GM21576 (cell line): ENCODE results near the gene NUP153.
A peak's percentile ranks its signal among the peaks of the same experiment; 100 is the strongest.

Source experiments
- ATAC-seq: cut with Tn5 transposase; IDR thresholded peaks from one replicate; pipeline ENCODE4 v1.9.1; 2021; ENCODE audit warnings: mild to moderate bottlenecking, moderate library complexity; ENCODE audit not compliant: unreplicated experiment

Gene NUP153

DNA sequence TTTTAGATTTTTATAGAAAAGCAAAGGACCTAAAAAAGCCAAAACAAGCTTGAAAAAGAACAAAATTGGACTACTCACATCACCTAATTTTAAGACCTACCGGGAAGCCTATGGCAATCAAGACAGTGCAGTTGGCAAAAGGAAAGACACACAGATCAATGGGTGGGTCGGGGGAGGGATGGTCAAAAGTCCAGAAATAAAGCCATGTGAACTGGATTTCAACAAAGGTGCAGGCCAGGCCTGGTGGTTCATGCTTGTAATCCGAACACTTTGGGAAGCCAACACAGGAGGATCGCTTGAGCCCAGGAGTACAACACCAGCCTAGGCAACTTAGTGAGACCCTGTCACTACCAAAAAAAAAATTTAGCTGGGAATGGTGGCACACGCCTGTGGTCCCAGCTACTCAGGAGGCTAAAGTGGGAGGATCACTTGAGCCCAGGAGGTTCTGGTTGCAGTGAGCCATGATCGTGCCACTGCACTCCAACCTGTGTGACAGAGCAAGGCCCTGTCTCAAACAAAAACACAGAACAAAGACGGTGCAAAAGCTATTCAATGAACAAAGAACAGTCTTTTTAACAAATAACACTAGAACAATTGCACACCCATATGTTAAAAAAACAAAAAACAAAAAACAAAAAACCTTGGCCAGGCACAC is 34.5 kb downstream of the NUP153 start:
- ATAC-seq, result no peak

DNA sequence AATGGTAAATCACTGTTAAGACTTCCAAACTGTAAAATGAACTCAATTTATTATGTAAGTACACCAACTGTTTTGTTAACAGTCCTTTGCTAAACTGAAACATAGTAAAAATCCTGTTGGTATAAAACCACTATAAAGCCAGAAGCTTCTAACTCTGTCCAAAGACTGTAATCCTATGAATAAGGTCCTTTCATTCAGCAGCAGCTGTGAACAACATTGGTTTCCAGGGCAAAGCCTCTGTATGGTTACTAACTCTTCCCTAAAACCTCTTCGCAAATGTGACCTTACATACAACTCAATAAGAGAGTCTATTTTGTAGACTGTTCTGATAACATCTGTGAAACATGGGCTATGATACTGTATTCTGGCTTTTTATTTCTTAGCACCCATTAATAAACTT is 40.1 kb downstream of the NUP153 start:
- no peak for ATAC-seq

- ATAC-seq, result no peak
Measured at GRCh38 chr6:17665132-17665531, 41.6 kb downstream of the NUP153 start.

DNA sequence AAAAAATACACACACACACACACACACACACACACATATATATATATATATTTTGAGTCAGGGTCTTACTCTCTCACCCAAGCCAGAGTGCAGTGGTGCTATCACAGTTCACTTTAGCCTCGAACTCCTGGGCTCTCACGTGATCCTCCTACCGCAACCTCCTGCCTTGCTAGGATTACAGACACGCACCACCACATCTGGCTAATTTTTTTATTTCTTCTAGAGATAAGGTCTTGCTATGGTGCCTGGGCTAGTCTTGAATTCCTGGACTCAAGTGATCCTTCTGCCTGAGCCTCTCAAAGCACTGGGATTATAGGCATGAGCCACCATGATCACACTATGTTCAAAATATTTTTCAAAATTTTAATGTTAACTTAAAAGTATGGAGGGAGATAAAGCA is 43.5 kb downstream of the NUP153 start:
- ATAC-seq, result no peak

GRCh38 chr6:17662585-17662984 is 44.1 kb downstream of the NUP153 start:
- ATAC-seq, result no peak

- ATAC-seq, result no peak
Measured at GRCh38 chr6:17656644-17657043, 50.1 kb downstream of the NUP153 start.

DNA sequence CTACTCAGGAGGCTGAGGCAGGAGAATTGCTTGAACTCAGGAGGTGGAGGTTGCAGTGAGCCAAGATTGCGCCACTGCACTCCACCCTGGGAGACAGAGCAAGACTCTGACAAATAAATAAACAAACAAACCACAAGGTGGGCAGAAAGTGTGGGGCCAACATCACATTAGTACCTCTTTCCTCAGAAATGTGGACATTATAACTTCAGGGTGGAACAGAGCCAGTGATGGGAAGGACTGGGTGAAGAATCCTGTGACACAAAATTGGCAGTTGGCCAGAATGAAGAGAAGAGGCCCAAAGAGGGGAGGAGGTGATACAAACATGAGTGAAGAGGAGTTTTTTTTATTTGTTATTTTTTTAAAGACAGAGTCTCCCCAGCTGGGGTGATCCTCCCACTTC is 50.6 kb downstream of the NUP153 start:
- no peak for ATAC-seq

GRCh38 chr6:17653198-17653882 is 53.4 kb downstream of the NUP153 start:
- ATAC-seq, result no peak

DNA sequence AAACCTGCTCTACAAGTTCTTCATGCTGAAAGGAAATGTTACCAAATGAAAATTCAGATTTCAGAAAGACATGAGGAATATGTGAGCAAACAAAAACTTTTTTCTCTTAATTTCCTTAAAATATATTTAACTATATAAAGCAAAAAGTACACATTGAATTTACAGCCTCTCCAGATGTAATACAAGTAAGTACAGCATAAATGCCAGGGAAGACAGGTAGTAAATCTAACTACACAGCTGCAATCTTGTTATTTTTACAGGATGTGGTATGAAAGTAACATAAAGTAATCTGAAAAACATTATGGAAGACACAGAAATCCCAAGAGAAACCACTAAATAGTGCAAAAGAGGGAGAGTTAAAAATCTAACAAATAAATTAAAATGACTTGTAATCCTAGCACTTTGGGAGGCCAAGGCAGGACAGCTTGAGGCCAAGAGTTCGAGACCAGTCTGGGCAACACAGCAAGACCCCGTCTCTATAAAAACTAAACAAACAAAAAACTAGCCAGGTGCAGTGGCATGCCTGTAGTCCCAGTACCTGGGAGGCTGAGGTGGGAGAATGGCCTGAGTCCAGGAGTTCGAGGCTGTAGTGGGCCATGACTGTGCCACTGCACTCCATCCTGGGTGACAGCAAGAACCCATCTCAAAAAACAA is 55.9 kb downstream of the NUP153 start:
- no peak for ATAC-seq

- no peak for ATAC-seq
Measured at GRCh38 chr6:17648745-17649144, 58.0 kb downstream of the NUP153 start.

DNA sequence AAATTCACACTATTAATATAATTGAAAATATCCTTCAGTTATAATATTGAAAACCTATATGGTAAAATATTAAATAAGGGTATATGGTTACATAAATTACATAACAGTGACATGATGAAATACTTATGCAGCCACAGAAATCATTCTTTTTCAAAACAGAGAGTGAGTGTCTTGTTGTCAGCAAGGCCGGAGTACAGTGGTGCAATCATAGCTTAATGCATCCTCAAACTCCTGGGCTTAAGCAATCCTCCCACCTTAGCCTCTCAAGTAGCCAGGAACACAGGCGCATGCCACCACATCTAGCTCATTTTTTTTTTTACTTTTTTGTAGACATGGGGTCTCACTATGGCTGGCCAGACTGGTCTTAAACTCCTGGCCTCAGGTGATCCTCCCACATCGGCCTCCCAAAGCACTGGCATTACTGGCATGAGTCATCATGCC is 66.2 kb downstream of the NUP153 start:
- no peak for ATAC-seq

- no peak for ATAC-seq
Measured at GRCh38 chr6:17638212-17638715, 68.5 kb downstream of the NUP153 start.

- no peak for ATAC-seq
Measured at GRCh38 chr6:17635568-17635967, 71.2 kb downstream of the NUP153 start.

DNA sequence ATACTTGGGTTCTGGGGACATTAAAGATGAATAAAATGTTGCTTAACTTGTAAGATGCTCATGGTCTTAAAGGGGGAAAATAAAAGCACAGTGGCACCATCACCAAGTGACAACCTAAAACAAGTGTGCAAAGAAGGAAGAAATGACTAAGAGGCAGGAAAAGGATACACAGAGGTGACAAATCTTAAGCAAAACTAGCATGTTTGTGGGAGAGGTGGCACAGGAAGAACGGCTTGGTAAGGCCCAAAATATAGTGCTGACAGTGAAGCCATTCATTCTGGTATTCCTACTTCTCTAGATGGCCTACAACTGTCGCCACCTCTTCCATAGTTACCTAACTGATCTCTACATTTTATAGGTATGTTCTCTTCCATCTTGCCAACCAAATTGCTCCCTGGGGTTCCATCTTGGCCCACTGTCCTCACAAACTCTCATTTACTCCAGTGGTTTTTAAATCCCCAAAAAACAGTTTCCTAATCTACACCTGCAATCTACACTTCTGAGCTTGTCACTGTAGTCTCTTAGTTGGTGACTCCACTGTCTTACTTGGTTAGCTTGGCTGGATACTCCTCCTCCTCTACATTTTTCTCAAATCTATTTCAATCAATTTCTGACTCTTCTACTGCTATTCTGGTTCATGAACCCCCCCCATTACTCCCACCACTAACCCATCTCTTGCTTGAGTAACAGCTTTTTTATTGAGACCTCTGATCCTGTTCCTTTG is 73.1 kb downstream of the NUP153 start:
- no peak for ATAC-seq

GRCh38 chr6:17632934-17633333 is 73.8 kb downstream of the NUP153 start:
- no peak for ATAC-seq

- no peak for ATAC-seq
Measured at GRCh38 chr6:17630511-17631073, 76.1 kb downstream of the NUP153 start.

- no peak for ATAC-seq
Measured at GRCh38 chr6:17629824-17630510, 76.8 kb downstream of the NUP153 start.

DNA sequence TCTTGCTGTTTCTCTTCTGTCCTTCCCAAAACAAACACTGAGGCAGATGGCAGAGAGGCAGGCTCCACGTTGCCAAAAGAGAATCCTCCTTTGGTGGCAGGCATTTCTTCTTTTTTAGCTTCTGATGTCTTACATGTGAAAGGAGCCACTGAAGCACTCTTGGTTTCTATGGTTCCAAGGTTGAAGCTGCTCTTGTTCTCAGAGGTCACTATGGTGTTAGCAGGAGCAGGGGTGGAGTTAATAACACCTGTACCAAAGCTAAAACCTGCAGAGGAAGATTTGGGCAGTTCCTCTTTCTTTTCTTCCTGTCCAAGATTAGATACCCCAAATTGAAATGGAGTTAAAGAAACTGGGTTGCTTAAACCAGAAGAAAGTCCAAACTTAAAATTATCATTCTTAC is 77.9 kb downstream of the NUP153 start:
- peak; percentile 66 for ATAC-seq

GRCh38 chr6:17624396-17624795 is 82.3 kb downstream of the NUP153 start:
- ATAC-seq, result no peak

DNA sequence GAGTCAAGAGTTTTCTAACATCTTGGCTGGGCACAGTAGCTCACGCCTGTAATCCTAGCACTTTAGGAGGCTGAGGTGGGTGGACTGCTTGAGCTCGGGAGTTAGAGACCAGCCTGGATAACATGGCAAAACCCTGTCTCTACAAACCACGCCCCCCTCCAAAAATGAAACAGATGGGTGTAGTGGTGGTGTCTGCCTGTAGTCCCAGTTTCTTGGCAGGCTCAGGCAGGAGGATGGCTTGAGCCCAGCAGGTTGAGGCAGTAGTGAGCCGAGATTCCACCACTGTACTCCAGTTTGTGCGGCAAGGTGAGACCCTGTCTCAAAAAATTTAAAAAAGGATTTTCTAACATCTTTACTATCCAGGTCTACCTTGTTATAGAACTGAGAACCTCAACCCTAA is 84.6 kb downstream of the NUP153 start:
- ATAC-seq, result no peak
